K562 (cell line): ENCODE results near the gene SPOCK2. TPM values are rescaled to one million over a fixed set of nuclear protein-coding genes. Genes with fewer than 3 reads are reported as not detected.
A peak's percentile ranks its signal among the peaks of the same experiment; 100 is the strongest.

Source experiments
- ATAC-seq: fragments of 200-7000 bp; cut with Tn5 transposase; 3 replicates; pipeline ENCODE4 v1.9.1; 2020; ENCODE audit warnings: moderate library complexity
- BruUV-seq: library from RNA; stranded (reverse); fragments of 400-500 nt; replicated peaks from 2 replicates; lab custom pipeline; 2021; lab: Mats Ljungman, UMichigan
- CTCF ChIA-PET: fragments of 300-600 bp; formaldehyde crosslinking; extraction: SDS; loops from one replicate; lab custom pipeline; 2021; ENCODE audit warnings: low intra/inter-chr PET ratio; lab: Yijun Ruan, JAX
- POLR2A ChIA-PET: fragments of 300-600, 350-650 bp; sonication (Branson Sonifier 250); formaldehyde crosslinking; extraction: SDS; loops from one replicate; lab custom pipeline; 2021; ENCODE audit warnings: antibody characterized with exemption, inconsistent platforms; lab: Yijun Ruan, JAX
- DNase-seq, 4 experiments: peaks; one replicate each; pipeline versions ENCODE4 v3.0.0 to v3.0.0-alpha.2; 2011 to 2018; ENCODE audit warnings: low spot score in 3 of 4, mixed read lengths in 3 of 4; ENCODE audit errors: extremely low read depth in 1 of 4
- FAIRE-seq: peaks from 2 replicates; lab custom pipeline; 2011; peaks lifted over from hg19 to GRCh38; lab: Jason Lieb, UNC
- H2AFZ ChIP-seq: 2 replicates; pipeline ENCODE4 v1.6.0; 2011; ENCODE audit warnings: low read depth, low read length, control low read depth, inconsistent platforms
- H3K27ac ChIP-seq: fragments of 200-600 bp; 3 replicates; pipeline ENCODE4 v1.8.0; 2011; ENCODE audit warnings: low read depth, mild to moderate bottlenecking, control low read depth, inconsistent platforms, low read length, moderate library complexity, mixed read lengths; ENCODE audit errors: extremely low read depth
- H3K27me3 ChIP-seq, 2 experiments: fragments of 300-600 bp in 1 of 2; 2 replicates in 1 of 2; 3 replicates in 1 of 2; pipeline versions ENCODE4 v1.6.0 to v1.8.0; 2011; ENCODE audit warnings: inconsistent platforms in 2 of 2, low read length in 2 of 2, mild to moderate bottlenecking in 1 of 2, mixed read lengths in 1 of 2, moderate library complexity in 1 of 2; ENCODE audit not compliant: control insufficient read depth in 2 of 2, insufficient read depth in 2 of 2
- H3K36me3 ChIP-seq: fragments of 300-600 bp; 3 replicates; pipeline ENCODE4 v1.8.0; 2011; ENCODE audit warnings: mild to moderate bottlenecking, low read length, inconsistent platforms; ENCODE audit not compliant: control insufficient read depth, insufficient read depth
- H3K4me1 ChIP-seq, 2 experiments: fragments of 200-600 bp in 1 of 2; replicated peaks in 1 of 2; 2 replicates in 1 of 2; 3 replicates in 1 of 2; pipeline versions ENCODE4 v1.5.1 to v1.8.0; 2011; ENCODE audit warnings: inconsistent platforms in 2 of 2, low read length in 2 of 2, mild to moderate bottlenecking in 1 of 2, mixed read lengths in 1 of 2, moderate library complexity in 1 of 2; ENCODE audit not compliant: control insufficient read depth in 2 of 2, insufficient read depth in 2 of 2
- H3K4me2 ChIP-seq: 2 replicates; pipeline ENCODE4 v1.6.1; 2011; ENCODE audit warnings: low read length, control low read depth, inconsistent platforms, mixed read lengths; ENCODE audit not compliant: insufficient read depth
- H3K4me3 ChIP-seq: fragments of 200-600 bp; sonication (generic), shearing (Covaris generic); 2 replicates; pipeline ENCODE4 v1.5.1; 2016; ENCODE audit warnings: control low read depth, inconsistent platforms
- H3K79me2 ChIP-seq: fragments of 200-600 bp; 3 replicates; pipeline ENCODE4 v1.8.0; 2011; ENCODE audit warnings: low read length, inconsistent platforms; ENCODE audit not compliant: control insufficient read depth, insufficient read depth
- H3K9ac ChIP-seq, 2 experiments: 2 replicates each; pipeline versions ENCODE4 v1.6.0 to v1.6.1; 2011; ENCODE audit warnings: low read depth in 2 of 2, low read length in 2 of 2, control low read depth in 1 of 2, inconsistent platforms in 1 of 2, mild to moderate bottlenecking in 1 of 2, mixed read lengths in 1 of 2; ENCODE audit not compliant: insufficient read depth in 1 of 2
- H3K9me1 ChIP-seq: one replicate; pipeline ENCODE4 v1.6.0; 2011; ENCODE audit warnings: inconsistent platforms, mild to moderate bottlenecking, low read length, moderate library complexity; ENCODE audit not compliant: control insufficient read depth, insufficient read depth
- H3K9me3 ChIP-seq: replicated peaks from 2 replicates; pipeline ENCODE4 v1.5.1; 2011; ENCODE audit warnings: low read depth, low read length, inconsistent platforms; ENCODE audit not compliant: control insufficient read depth, insufficient read depth
- H4K20me1 ChIP-seq: replicated peaks from 2 replicates; pipeline ENCODE4 v1.6.1; 2011; ENCODE audit warnings: low read length, inconsistent platforms, mixed read lengths; ENCODE audit not compliant: control insufficient read depth, insufficient read depth
- EP300 ChIP-seq: IDR thresholded peaks from 2 replicates; pipeline ENCODE4 v1.6.1; 2012; ENCODE audit warnings: low read length, improper control_type of control experiment
- FOXK1 ChIP-seq: sonication (generic); formaldehyde crosslinking; IDR thresholded peaks from 2 replicates; pipeline ENCODE4 v1.8.0; 2022; ENCODE audit warnings: missing genetic modification reagents, mild to moderate bottlenecking, borderline replicate concordance
- GATA2 ChIP-seq: sonication (generic); formaldehyde crosslinking; IDR thresholded peaks from 2 replicates; pipeline ENCODE4 v1.4.0; 2020; ENCODE audit warnings: mild to moderate bottlenecking, missing genetic modification reagents
- GTF2F1 ChIP-seq: IDR thresholded peaks from 2 replicates; pipeline ENCODE4 v1.6.1; 2011; ENCODE audit warnings: low read depth, low read length, improper control_type of control experiment
- JUNB ChIP-seq: fragments of 450-650 bp; formaldehyde crosslinking; conservative IDR thresholded peaks from 2 replicates; pipeline ENCODE4 v1.4.0; 2020; ENCODE audit warnings: mild to moderate bottlenecking
- JUND ChIP-seq, 2 experiments: IDR thresholded peaks; 2 replicates in 1 of 2; 3 replicates in 1 of 2; pipeline ENCODE4 v1.6.1; 2011; ENCODE audit warnings: borderline replicate concordance in 2 of 2, low read depth in 2 of 2, low read length in 2 of 2, improper control_type of control experiment in 1 of 2, missing biosample characterization in 1 of 2, missing genetic modification characterization in 1 of 2, missing genetic modification reagents in 1 of 2
- MYBL2 ChIP-seq, 2 experiments: fragments of 450-650 bp in 1 of 2; sonication (generic) in 1 of 2; formaldehyde crosslinking in 1 of 2; IDR thresholded peaks; 2 replicates each; pipeline versions ENCODE4 v1.6.1 to v1.8.1; 2017 to 2022; ENCODE audit warnings: borderline replicate concordance in 1 of 2, inconsistent platforms in 1 of 2, low read depth in 1 of 2, mild to moderate bottlenecking in 1 of 2, missing genetic modification reagents in 1 of 2, moderate library complexity in 1 of 2
- NFATC3 ChIP-seq: fragments of 450-650 bp; IDR thresholded peaks from 2 replicates; pipeline ENCODE4 v1.6.1; 2017; ENCODE audit warnings: mild to moderate bottlenecking
- STAT5B ChIP-seq: fragments of 250-450 bp; sonication (Bioruptor Pico); IDR thresholded peaks from 2 replicates; pipeline ENCODE4 v1.8.0; 2021; ENCODE audit warnings: mild to moderate bottlenecking, inconsistent platforms
- TAL1 ChIP-seq: fragments of 450-650 bp; IDR thresholded peaks from 2 replicates; pipeline ENCODE4 v1.6.1; 2016; ENCODE audit warnings: mild to moderate bottlenecking
- TCF7L2 ChIP-seq: fragments of 150-350 bp; IDR thresholded peaks from 2 replicates; pipeline ENCODE4 v1.6.1; 2016; ENCODE audit warnings: low read depth, mild to moderate bottlenecking, low read length, moderate library complexity
- ZKSCAN8 ChIP-seq: fragments of 200-800 bp; sonication (Bioruptor generic); IDR thresholded peaks from 2 replicates; pipeline ENCODE4 v1.6.1; 2016; ENCODE audit warnings: missing genetic modification characterization, missing compliant biosample characterization
- ZNF217 ChIP-seq: sonication (generic); formaldehyde crosslinking; IDR thresholded peaks from 2 replicates; pipeline ENCODE4 v1.8.0; 2022; ENCODE audit warnings: mild to moderate bottlenecking, missing genetic modification reagents
- WGBS: fragments of 100-300 bp; shearing (Covaris generic); methylation state at CpG from one replicate; pipeline ENCODE4 v1.1.6; 2016; ENCODE audit warnings: low coverage, mixed read lengths; ENCODE audit not compliant: insufficient coverage; ENCODE audit errors: missing lambda C conversion rate; 5-methylcytosine and 5-hydroxymethylcytosine counted together
- in situ Hi-C: fragments of 300-500 bp; cut with MboI; formaldehyde crosslinking; loops from 4 replicates; pipeline ENCODE4 v1.15.0; 2018; ENCODE audit warnings: inconsistent platforms, mixed read lengths
- intact Hi-C: fragments of 100-400 bp; cut with micrococcal nuclease; formaldehyde crosslinking; loops from 2 replicates; pipeline ENCODE4 v1.14.2; 2022
- polyA plus RNA-seq, 8 experiments: library from polyadenylated mRNA; depleted of rRNA in 4 of 8; stranded (reverse) in 5 of 8; unstranded in 3 of 8; fragments of >200 nt; fragmentation: Nextera tagmentation in 2 of 8; fragmentation: Illumina TruSeq in 1 of 8; extraction: Ambion mirVana in 2 of 8; extraction: Trizol in 1 of 8; gene quantifications; 2 replicates each; pipeline versions ENCODE4 v1.2.1 to v1.2.3, GENCODE V29; 2011 to 2014; ENCODE audit warnings: inconsistent platforms in 1 of 8, missing spikeins in 1 of 8
- total RNA-seq, 7 experiments: library from RNA; depleted of rRNA in 6 of 7; stranded (reverse); fragments of >200 nt in 6 of 7; fragmentation: Illumina TruSeq in 2 of 7; extraction: Trizol in 2 of 7; gene quantifications; 2 replicates each; pipeline versions ENCODE4 v1.2.1 to v1.2.3, GENCODE V29; 2011 to 2021; ENCODE audit warnings: low replicate concordance in 1 of 7
- TF ChIP-seq, protein P1 (sequence below): fragments of 250-450 bp; sonication (Bioruptor Pico); IDR thresholded peaks from 2 replicates; pipeline ENCODE4 v1.4.0; 2020; ENCODE audit warnings: mild to moderate bottlenecking, moderate library complexity, borderline replicate concordance

Gene SPOCK2
- total and polyA plus RNA-seq, 9 of the 15 experiments (the other 6 are each of a cell fraction or from before 2014, with no cell fraction given) = 0.04 to 0.86 (median 0.11) TPM; not detected in 2

DNA sequence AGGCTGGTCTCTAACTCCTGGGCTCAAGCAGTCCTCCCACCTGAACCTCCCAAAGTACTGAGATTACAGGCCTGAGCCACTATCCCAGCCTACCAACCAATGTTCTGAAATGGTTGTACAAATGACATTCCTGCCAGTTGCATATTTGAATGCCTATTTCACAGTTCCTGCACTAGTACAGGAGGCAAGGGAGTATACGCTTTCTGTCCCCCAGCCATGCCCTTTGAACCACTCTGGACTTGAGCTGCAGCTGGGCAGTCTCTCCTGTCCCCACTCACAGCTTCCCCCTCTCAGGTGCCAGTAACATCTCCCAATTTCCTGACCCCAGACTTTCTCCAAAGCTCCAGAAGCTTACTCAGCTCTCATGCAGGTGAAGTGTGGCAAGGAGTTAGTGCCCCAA is 58.9 kb downstream of the SPOCK2 start:
- Histone ChIP-seq H2AFZ (no peak overlapping the region), H3K4me2 (no peak overlapping the region), H3K4me1 (peaks cover 3 to 4% of the 10 kb centered on the region in 2 experiments; a peak in 3 of 5 replicates), H3K9me1 (no peaks in the 10 kb centered on the region), H4K20me1 (no peaks in the 10 kb centered on the region), H3K27me3 (peaks cover 37 to 57% of the 10 kb centered on the region in 2 experiments), H3K27ac (no peak overlapping the region), H3K9me3 (no peaks in the 10 kb centered on the region), H3K4me3 (no peak overlapping the region), H3K9ac (no peak overlapping the region), H3K79me2 (no peaks in the 10 kb centered on the region), H3K36me3 (no peaks in the 10 kb centered on the region)
- no peak for FAIRE-seq
- TF ChIP-seq ZNF217 (CRISPR knock-in tag) (no peak), ZKSCAN8 (CRISPR knock-in tag) (no peak), MYBL2 (IDR thresholded peaks at IDR 0.05; ENCODE audit: low read depth) (no peak), MYBL2 (CRISPR knock-in tag; IDR thresholded peaks at IDR 0.05; ENCODE audit: borderline replicate concordance) (no peak)
- no peak for DNase-seq
- no peak for ATAC-seq
- BruUV-seq = no TSS peak
- in situ Hi-C loops (no loop called here), intact Hi-C loops (no loop called here)
- 70% methylated on average over 1 of the region's 1 CpG for WGBS
- POLR2A ChIA-PET = no interaction called here
- CTCF ChIA-PET = no interaction called here

DNA sequence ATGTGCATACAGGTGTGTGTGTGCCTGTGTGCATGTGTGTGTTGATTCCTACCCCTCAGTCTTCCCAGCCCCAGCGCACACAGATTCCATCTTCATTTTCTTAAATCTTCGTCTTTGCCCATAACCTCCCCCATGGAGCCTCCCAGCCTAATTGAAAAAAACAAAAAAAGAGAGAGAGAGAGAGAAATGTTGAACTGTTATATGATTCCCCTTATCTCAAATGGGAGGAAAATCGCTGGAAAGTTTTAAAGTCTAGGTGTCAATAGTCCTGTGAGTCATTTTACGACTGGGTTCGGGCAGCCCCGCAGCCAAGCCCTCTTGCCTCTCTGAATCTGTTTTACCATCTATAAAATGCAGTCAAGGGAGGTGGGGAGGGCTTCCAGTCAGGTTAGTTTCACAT is 60.9 kb downstream of the SPOCK2 start:
- no peak overlapping the region for H2AFZ ChIP-seq
- H3K36me3 ChIP-seq = no peaks in the 10 kb centered on the region
- BruUV-seq = no TSS peak
- H3K27me3 ChIP-seq = peaks cover 36 to 52% of the 10 kb centered on the region in 2 experiments
- H3K4me3 ChIP-seq = no peak overlapping the region
- ATAC-seq (no peak), FAIRE-seq (peak; percentile 32), DNase-seq (peak in 1 of 4 experiments; percentile 34)
- ChIA-PET CTCF (interaction anchor here (0.7 kb wide), 1 partner anchor 11 kb away, joined by 3 read pairs; no protein-coding TSS in a partner anchor), POLR2A (no interaction called here)
- peaks cover 3 to 4% of the 10 kb centered on the region in 2 experiments; a peak in 3 of 5 replicates for H3K4me1 ChIP-seq
- no peaks in the 10 kb centered on the region for H4K20me1 ChIP-seq
- no peaks in the 10 kb centered on the region for H3K9me3 ChIP-seq
- in situ Hi-C loops = no loop called here
- no peaks in the 10 kb centered on the region for H3K9me1 ChIP-seq
- no peaks in the 10 kb centered on the region for H3K79me2 ChIP-seq
- no peak overlapping the region for H3K4me2 ChIP-seq
- no peak overlapping the region for H3K27ac ChIP-seq
- WGBS = 8% methylated on average over 6 of the region's 6 CpGs
- intact Hi-C loops = no loop called here
- no peak overlapping the region for H3K9ac ChIP-seq
- TF ChIP-seq GTF2F1 (no peak), TCF7L2 (no peak), STAT5B (CRISPR knock-in tag) (no peak), FOXK1 (CRISPR knock-in tag) (no peak), EP300 (no peak), JUNB (no peak), GATA2 (CRISPR knock-in tag) (0 out of 2 replicates have a peak, but pooled peaks have one; percentile 21), TAL1 (no peak), NFATC3 (no peak), JUND (IDR thresholded peaks at IDR 0.05; ENCODE audit: borderline replicate concordance, low read depth, low read length) (peak; percentile 35; the same call in 1 of the 2 replicates), JUND (tag; IDR thresholded peaks at IDR 0.05; ENCODE audit: borderline replicate concordance, low read depth, low read length) (no peak)
- TF ChIP-seq, protein P1, sequence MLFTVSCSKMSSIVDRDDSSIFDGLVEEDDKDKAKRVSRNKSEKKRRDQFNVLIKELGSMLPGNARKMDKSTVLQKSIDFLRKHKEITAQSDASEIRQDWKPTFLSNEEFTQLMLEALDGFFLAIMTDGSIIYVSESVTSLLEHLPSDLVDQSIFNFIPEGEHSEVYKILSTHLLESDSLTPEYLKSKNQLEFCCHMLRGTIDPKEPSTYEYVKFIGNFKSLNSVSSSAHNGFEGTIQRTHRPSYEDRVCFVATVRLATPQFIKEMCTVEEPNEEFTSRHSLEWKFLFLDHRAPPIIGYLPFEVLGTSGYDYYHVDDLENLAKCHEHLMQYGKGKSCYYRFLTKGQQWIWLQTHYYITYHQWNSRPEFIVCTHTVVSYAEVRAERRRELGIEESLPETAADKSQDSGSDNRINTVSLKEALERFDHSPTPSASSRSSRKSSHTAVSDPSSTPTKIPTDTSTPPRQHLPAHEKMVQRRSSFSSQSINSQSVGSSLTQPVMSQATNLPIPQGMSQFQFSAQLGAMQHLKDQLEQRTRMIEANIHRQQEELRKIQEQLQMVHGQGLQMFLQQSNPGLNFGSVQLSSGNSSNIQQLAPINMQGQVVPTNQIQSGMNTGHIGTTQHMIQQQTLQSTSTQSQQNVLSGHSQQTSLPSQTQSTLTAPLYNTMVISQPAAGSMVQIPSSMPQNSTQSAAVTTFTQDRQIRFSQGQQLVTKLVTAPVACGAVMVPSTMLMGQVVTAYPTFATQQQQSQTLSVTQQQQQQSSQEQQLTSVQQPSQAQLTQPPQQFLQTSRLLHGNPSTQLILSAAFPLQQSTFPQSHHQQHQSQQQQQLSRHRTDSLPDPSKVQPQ (CRISPR knock-in tag) = no peak
